ENCODE measurements around the gene VAV1. TPM values are rescaled to one million over a fixed set of nuclear protein-coding genes. Genes with fewer than 3 reads are reported as not detected.

The VAV1 gene
- total RNA-seq, 4 donors from 2014 or later = 4.0 to 16.2 (median 5.8) TPM

GRCh38 chr19:6737284-6737872, 35.1 kb upstream of the VAV1 start, which contains the start of gene GPR108:
GPR108 (minus strand) TSS chr19:6737580; CDS start chr19:6737576, 4 bp downstream.
- 0 to 1% methylated on average over 32 to 52 of the region's 55 CpGs for WGBS, 2 donors
- DNase-seq (ENCODE audit: low spot score in 2 of 2) = peak; percentile 75 to 99
- H3K27me3 ChIP-seq = no peaks in the 10 kb centered on the region
- TF ChIP-seq POLR2A (IDR thresholded peaks at IDR 0.05) = peak in 1 of 2 donors; percentile 49
- TF ChIP-seq EP300 (IDR thresholded peaks at IDR 0.05) = peak in 1 of 2 donors; percentile 73
- TF ChIP-seq, protein P1, sequence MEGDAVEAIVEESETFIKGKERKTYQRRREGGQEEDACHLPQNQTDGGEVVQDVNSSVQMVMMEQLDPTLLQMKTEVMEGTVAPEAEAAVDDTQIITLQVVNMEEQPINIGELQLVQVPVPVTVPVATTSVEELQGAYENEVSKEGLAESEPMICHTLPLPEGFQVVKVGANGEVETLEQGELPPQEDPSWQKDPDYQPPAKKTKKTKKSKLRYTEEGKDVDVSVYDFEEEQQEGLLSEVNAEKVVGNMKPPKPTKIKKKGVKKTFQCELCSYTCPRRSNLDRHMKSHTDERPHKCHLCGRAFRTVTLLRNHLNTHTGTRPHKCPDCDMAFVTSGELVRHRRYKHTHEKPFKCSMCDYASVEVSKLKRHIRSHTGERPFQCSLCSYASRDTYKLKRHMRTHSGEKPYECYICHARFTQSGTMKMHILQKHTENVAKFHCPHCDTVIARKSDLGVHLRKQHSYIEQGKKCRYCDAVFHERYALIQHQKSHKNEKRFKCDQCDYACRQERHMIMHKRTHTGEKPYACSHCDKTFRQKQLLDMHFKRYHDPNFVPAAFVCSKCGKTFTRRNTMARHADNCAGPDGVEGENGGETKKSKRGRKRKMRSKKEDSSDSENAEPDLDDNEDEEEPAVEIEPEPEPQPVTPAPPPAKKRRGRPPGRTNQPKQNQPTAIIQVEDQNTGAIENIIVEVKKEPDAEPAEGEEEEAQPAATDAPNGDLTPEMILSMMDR (IDR thresholded peaks at IDR 0.05) = peak in 2 of 5 experiments; percentile 41 to 47
- peak within 1 kb of the TSS; percentile 92 to 98 (median 98) for H3K27ac ChIP-seq
- peaks cover 0 to 50% (median 31%) of the 10 kb centered on the region in 4 donors for H3K4me1 ChIP-seq
- H3K4me3 ChIP-seq = peak within 1 kb of the TSS; percentile 66 to 95 (median 80)
- no peaks in the 10 kb centered on the region for H3K9me3 ChIP-seq
- H3K36me3 ChIP-seq = peaks cover 0 to 30% (median 0%) of the 10 kb centered on the region in 3 donors

DNA sequence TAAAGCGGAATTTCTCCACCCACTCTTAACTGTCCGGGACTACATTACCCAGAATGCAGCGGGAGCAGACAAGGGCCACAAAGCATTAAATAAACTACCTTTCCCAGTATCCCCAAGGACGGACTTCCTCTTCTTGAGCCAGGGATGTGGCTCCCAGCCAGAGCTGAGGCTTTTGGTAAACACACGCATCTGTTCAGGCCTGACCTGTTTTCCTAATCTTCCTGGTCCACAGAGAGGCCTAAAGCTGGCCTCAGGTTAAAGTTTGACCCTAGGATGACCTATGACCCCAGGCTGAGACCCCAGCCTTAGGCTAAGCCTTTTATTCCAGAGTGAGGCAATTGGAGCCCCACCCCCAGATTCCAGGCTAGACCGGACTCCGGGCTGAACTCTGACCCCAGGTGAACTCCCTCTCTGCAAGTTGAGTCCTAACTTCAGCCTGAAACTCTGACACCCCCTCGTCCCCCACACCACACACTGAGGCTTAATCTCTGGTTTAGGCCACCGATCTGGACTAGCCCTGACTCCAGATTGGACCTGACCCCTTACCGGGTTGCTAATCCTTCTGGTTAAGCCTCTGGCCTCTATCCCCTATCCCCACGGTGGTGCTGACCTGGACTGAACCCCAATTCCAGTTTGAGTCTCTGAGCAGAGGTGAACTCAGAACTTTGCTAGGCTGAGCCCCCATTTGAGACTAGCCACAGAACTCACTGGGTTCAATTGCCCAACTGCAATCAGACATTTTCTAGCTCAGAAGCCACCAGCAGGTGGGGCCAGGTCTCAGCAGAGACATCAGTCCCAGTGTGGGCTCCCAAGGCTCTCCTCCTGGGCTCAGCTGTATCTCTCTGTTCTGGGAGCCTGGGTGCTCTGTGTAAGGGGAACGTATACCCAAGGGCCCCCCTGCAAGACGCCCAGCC, 34.4 kb upstream of the VAV1 start:
- TF ChIP-seq, protein P1 (IDR thresholded peaks at IDR 0.05) = peak; percentile 59 to 81 (median 65)
- TF ChIP-seq EP300 (IDR thresholded peaks at IDR 0.05) (peak; percentile 80 to 93), POLR2A (IDR thresholded peaks at IDR 0.05) (no peak)
- H3K4me3 ChIP-seq = peak overlapping the region in 2 of 4 donors; percentile 40 to 88
- peak; percentile 96 to 100 for DNase-seq (ENCODE audit: low spot score in 2 of 2)
- WGBS, 2 donors = 9 to 13% methylated on average over 13 of the region's 13 CpGs
- peaks cover 0 to 28% (median 0%) of the 10 kb centered on the region in 3 donors for H3K36me3 ChIP-seq
- H3K4me1 ChIP-seq = peaks cover 0 to 57% (median 31%) of the 10 kb centered on the region in 4 donors
- no peaks in the 10 kb centered on the region for H3K9me3 ChIP-seq
- H3K27me3 ChIP-seq = no peaks in the 10 kb centered on the region
- peak overlapping the region; percentile 76 to 98 (median 94) for H3K27ac ChIP-seq

GRCh38 chr19:6738787-6739389, 33.6 kb upstream of the VAV1 start:
- Histone ChIP-seq H3K4me1 (peaks cover 0 to 65% (median 32%) of the 10 kb centered on the region in 4 donors), H3K27me3 (no peaks in the 10 kb centered on the region), H3K9me3 (no peaks in the 10 kb centered on the region), H3K36me3 (peaks cover 0 to 28% (median 0%) of the 10 kb centered on the region in 3 donors), H3K27ac (peak overlapping the region; percentile 76 to 98 (median 94)), H3K4me3 (peak overlapping the region; percentile 34 to 88 (median 63))
- DNase-seq (ENCODE audit: low spot score in 2 of 2) = no peak
- TF ChIP-seq, protein P1 (IDR thresholded peaks at IDR 0.05) = no peak
- TF ChIP-seq POLR2A (IDR thresholded peaks at IDR 0.05) = no peak
- TF ChIP-seq EP300 (IDR thresholded peaks at IDR 0.05) = no peak
- WGBS, 2 donors = 10 to 16% methylated on average over 24 of the region's 24 CpGs

GRCh38 chr19:6739390-6739882, 33.1 kb upstream of the VAV1 start, which contains the start of gene TRIP10:
TRIP10 (plus strand) TSS chr19:6739680; CDS start chr19:6739762, 82 bp downstream.
- WGBS, 2 donors = 0 to 1% methylated on average over 16 to 23 of the region's 47 CpGs
- peaks cover 0 to 70% (median 37%) of the 10 kb centered on the region in 4 donors for H3K4me1 ChIP-seq
- H3K27me3 ChIP-seq = no peaks in the 10 kb centered on the region

More at GRCh38 chr19:6739390-6739882, 33.1 kb upstream of the VAV1 start, which contains the start of gene TRIP10:
- H3K4me3 ChIP-seq = peak within 1 kb of the TSS; percentile 85 to 88 (median 87)
- peaks cover 0 to 28% (median 0%) of the 10 kb centered on the region in 3 donors for H3K36me3 ChIP-seq
- no peaks in the 10 kb centered on the region for H3K9me3 ChIP-seq
- H3K27ac ChIP-seq = peak within 1 kb of the TSS; percentile 87 to 98 (median 94)
- TF ChIP-seq, protein P1 (IDR thresholded peaks at IDR 0.05) = no peak
- peak in 1 of 2 donors; percentile 61 for TF ChIP-seq EP300 (IDR thresholded peaks at IDR 0.05)
- TF ChIP-seq POLR2A (IDR thresholded peaks at IDR 0.05) = peak; percentile 50 to 72
- DNase-seq (ENCODE audit: low spot score in 2 of 2) = peak; percentile 85 to 86

Measured in tibial nerve (tissue), 4 donors.